Stimulated activated naive B cell treated with anti-CD40 and anti-IgM and Interleukin-4, amounts not matched to agents 10 μg/mL and 1 μg/mL and 100 μg/mL, for 72 hours (primary cell): Measurements from ENCODE around the gene ZNF385B.

Experiments
- ATAC-seq, 2 donors: fragments of 150-1000 bp; cut with Tn5 transposase; replicated peaks; 2 replicates each; pipeline ENCODE4 v1.10.0; 2021; ENCODE audit warnings: moderate library complexity in 1 of 2
- DNase-seq: peaks from one replicate; pipeline ENCODE4 v3.0.0; 2021
- H3K27ac Mint-ChIP-seq: one replicate; pipeline ENCODE4 v1.8.0; 2022; ENCODE audit warnings: mild to moderate bottlenecking, mixed read lengths
- H3K27me3 Mint-ChIP-seq, 2 donors: one replicate each; pipeline ENCODE4 v1.8.0; 2022; ENCODE audit warnings: mixed read lengths in 2 of 2
- H3K36me3 Mint-ChIP-seq, 2 donors: one replicate each; pipeline ENCODE4 v1.8.0; 2022; ENCODE audit warnings: mixed read lengths in 2 of 2, mild to moderate bottlenecking in 1 of 2
- H3K4me1 Mint-ChIP-seq, 2 donors: one replicate each; pipeline ENCODE4 v1.8.0; 2022; ENCODE audit warnings: mixed read lengths in 2 of 2, mild to moderate bottlenecking in 1 of 2
- H3K4me3 Mint-ChIP-seq, 2 donors: one replicate each; pipeline ENCODE4 v1.8.0; 2022; ENCODE audit warnings: mild to moderate bottlenecking in 2 of 2, mixed read lengths in 2 of 2, moderate library complexity in 1 of 2
- H3K9me3 Mint-ChIP-seq, 2 donors: one replicate each; pipeline ENCODE4 v1.8.0; 2022; ENCODE audit warnings: mixed read lengths in 2 of 2, mild to moderate bottlenecking in 1 of 2

Gene ZNF385B

DNA sequence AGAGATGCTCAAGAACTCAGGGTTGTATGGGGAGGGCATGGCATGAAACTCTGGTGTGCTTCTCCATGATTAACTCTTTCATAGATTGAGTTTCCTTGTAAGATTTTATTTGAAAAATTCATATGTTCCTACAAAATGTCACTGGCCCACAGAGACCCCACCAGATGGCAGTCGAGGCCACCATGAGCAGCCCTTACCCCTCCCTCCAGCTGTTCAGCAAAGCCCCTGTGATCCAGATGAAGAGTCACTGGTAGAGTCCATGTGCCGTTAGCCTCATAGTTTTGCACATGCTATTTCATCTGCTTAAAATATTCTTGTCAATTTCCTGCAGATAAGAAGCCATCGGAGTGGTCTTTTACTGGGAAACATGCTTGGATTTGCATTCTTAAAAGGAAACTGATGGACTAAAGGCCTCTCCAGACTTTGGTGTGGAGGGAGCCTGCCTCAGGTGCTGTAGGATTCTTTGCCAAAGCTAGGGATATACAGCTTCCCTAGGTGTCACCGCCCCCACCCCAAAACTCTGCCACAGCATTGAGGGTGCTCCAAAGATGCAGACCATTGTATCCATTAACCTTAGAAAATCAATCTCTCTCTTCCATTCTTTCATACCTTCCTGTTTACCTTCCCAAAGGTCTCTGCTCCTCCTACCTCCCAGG, 18.8 kb downstream of the ZNF385B start:
- Mint-ChIP-seq H3K4me3 (no peak overlapping the region), H3K36me3 (no peaks in the 10 kb centered on the region), H3K27me3 (peaks cover 4 to 19% of the 10 kb centered on the region in 2 donors), H3K4me1 (no peaks in the 10 kb centered on the region), H3K27ac (no peak overlapping the region), H3K9me3 (no peaks in the 10 kb centered on the region)
- DNase-seq (no peak), ATAC-seq (no peak)

DNA sequence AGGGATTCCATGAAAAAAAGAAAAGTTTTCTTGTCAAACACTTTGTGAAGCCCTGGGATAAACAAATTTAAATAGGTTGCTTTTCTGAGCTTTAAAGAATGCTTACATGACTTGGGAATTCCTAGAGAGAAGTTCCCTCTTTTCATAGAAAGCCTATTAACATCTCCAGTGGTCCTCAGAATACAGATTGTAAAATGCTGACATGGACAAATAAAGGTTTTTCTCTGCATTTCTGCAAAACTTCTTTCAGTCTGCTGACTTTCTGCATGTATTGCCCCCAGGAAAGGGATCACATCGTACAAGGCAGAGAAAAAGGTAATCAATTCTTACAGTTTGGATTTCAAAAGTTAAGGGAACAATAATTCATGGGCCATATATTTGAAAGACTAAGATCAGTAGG, 20.6 kb downstream of the ZNF385B start:
- no peak overlapping the region for H3K4me3 Mint-ChIP-seq
- DNase-seq (no peak), ATAC-seq (no peak)
- no peaks in the 10 kb centered on the region for H3K9me3 Mint-ChIP-seq
- H3K36me3 Mint-ChIP-seq: no peaks in the 10 kb centered on the region
- no peaks in the 10 kb centered on the region for H3K4me1 Mint-ChIP-seq
- peaks cover 4 to 19% of the 10 kb centered on the region in 2 donors for H3K27me3 Mint-ChIP-seq
- no peak overlapping the region for H3K27ac Mint-ChIP-seq

DNA sequence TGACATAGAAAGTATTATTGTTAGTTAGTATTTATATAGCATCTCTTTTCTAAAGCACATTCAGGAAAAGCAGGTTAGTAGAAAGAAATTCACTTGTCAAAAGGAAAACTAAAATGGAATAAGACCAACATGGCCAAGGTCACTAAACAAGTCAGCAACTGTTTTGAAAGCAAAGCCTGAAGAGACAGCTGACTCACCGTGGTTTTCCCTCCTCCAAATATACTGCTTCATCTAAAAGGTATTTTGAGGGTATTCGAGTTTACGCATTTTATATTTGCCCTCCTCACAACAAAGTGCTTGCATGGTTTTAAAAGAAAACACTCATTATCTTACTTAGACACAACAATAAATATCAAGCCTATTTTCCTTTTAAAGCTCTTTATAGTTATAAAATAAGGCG, 24.0 kb downstream of the ZNF385B start:
- Mint-ChIP-seq H3K27ac (no peak overlapping the region), H3K4me3 (no peak overlapping the region), H3K27me3 (peaks cover 0 to 4% of the 10 kb centered on the region in 2 donors), H3K36me3 (no peaks in the 10 kb centered on the region), H3K9me3 (no peaks in the 10 kb centered on the region), H3K4me1 (no peaks in the 10 kb centered on the region)
- ATAC-seq (no peak), DNase-seq (no peak)

DNA sequence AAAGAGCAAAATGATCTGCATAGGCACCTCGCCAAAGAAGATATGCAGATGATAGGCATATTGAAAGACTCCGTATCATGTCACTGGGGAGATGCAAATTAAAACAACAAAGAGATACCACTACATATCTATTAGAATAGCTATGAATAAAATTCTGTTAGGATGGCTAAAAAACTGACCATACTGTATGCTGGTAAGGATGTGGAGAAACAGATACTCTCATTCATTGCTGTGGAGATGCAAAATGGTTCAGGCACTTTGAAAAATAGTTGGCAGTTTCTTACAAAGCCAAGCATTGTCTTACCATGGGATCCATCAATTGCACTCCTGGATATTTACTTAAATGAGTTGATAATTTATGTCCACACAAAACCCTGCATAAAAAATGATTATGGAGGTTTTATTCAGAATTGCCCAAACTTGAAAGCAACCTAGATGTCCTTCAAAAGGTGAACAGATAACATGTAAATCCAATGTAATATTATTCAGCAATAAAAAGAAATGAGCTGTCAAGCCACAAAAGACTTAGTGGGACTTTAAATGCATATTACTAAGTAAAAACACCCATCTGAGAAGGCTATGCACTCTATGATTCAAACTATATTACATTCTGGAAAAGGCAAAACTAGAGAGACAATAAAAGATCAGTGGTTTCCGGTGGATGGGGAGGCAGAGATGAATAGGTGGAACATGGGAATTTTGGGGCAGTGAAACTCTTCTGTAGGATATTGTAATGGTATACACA, 31.2 kb downstream of the ZNF385B start:
- H3K27me3 Mint-ChIP-seq: peaks cover 3 to 9% of the 10 kb centered on the region in 2 donors
- H3K4me3 Mint-ChIP-seq: no peak overlapping the region
- H3K27ac Mint-ChIP-seq: no peak overlapping the region
- H3K9me3 Mint-ChIP-seq: no peaks in the 10 kb centered on the region
- H3K4me1 Mint-ChIP-seq: no peaks in the 10 kb centered on the region
- no peaks in the 10 kb centered on the region for H3K36me3 Mint-ChIP-seq
- ATAC-seq (no peak), DNase-seq (no peak)

DNA sequence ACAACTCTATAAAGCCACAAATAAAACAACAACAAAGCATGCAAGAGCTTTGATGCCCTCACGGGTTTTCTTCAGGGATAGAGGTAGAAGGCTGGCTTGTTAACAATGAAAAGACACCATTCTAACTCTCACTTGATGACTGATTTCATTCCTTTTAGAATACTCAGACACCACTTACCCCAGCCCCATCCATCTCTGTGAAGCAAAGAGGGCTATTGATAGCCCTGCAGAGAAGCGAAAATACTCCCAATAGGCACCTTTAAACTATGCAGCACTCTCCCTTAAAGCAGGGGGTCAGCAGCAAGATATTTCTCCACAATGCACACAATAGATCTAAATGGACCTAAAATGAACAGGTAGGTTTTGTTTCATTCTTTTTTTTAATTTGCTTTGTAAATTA, 35.1 kb downstream of the ZNF385B start:
- ATAC-seq (no peak), DNase-seq (no peak)
- Mint-ChIP-seq H3K27me3 (peaks cover 8 to 15% of the 10 kb centered on the region in 2 donors), H3K27ac (no peak overlapping the region), H3K36me3 (no peaks in the 10 kb centered on the region), H3K4me1 (no peaks in the 10 kb centered on the region), H3K4me3 (no peak overlapping the region), H3K9me3 (no peaks in the 10 kb centered on the region)

DNA sequence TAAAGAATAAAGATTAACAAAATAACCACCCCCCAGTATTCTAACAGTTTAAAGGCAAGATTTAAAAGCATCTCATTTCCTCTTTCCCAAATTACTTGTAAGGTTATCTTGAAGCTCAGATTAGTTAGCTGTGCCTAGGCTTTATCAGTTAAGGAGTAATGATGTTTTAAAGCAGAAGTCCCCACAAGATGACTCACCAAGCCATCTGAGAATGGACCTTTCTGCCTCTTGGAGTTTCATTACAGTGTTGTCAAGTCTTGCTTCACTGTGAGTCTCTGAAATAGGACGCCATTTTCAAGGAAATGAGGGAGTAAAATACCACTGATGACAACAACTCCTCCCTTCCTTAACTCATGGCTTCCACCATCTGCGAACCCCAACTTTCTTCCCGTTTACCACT, 35.9 kb downstream of the ZNF385B start:
- H3K36me3 Mint-ChIP-seq: no peaks in the 10 kb centered on the region
- ATAC-seq (no peak), DNase-seq (no peak)
- H3K4me1 Mint-ChIP-seq: no peaks in the 10 kb centered on the region
- H3K27me3 Mint-ChIP-seq: peaks cover 8 to 15% of the 10 kb centered on the region in 2 donors
- no peaks in the 10 kb centered on the region for H3K9me3 Mint-ChIP-seq
- H3K27ac Mint-ChIP-seq: no peak overlapping the region
- no peak overlapping the region for H3K4me3 Mint-ChIP-seq

DNA sequence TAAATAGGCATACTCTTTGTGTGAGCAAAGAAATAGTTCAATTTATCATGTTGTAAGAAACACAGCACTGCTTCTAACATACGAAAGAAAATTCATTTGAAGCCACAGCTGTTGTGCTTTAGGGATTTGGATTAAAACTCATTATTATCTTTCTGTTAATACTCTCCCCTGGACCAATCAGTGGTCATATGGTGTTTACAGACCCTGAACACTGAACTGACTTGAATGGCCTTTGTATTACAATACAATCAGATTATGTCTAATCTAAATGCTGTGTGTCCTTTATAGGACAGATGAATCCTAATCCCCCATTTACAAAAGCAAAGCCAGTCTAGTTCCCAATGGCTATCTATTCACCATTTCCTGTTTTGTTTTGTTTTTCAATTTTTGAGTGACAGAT, 36.5 kb downstream of the ZNF385B start:
- no peaks in the 10 kb centered on the region for H3K36me3 Mint-ChIP-seq
- no peak for ATAC-seq
- DNase-seq: no peak

DNA sequence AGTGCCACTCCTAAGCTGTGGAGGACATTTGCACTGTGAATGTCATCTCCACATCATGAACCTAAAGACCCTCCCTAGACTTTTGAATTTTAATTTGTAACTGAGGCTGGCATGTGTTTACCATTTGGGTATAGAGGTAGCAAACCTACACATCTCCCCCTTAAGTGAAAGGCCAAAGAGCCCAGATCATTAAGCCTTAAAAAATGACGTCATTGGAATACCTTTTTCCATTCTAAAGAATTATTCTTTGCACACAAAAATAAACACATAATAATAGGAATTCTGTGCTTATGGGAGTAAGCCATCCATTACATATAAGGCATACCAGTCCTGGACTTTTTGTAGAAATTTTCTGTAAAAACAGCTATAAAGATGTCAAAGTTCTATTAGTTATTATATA, 38.9 kb downstream of the ZNF385B start:
- DNase-seq (no peak), ATAC-seq (no peak)
- peaks cover 6 to 15% of the 10 kb centered on the region in 2 donors for H3K27me3 Mint-ChIP-seq
- no peak overlapping the region for H3K27ac Mint-ChIP-seq
- H3K36me3 Mint-ChIP-seq: no peaks in the 10 kb centered on the region
- H3K4me1 Mint-ChIP-seq: no peaks in the 10 kb centered on the region
- no peak overlapping the region for H3K4me3 Mint-ChIP-seq
- no peaks in the 10 kb centered on the region for H3K9me3 Mint-ChIP-seq

More for the DNA sequence above, 36.5 kb downstream of the ZNF385B start:
- Mint-ChIP-seq H3K27ac (no peak overlapping the region), H3K9me3 (no peaks in the 10 kb centered on the region), H3K4me3 (no peak overlapping the region), H3K4me1 (no peaks in the 10 kb centered on the region), H3K27me3 (peaks cover 8 to 15% of the 10 kb centered on the region in 2 donors)

DNA sequence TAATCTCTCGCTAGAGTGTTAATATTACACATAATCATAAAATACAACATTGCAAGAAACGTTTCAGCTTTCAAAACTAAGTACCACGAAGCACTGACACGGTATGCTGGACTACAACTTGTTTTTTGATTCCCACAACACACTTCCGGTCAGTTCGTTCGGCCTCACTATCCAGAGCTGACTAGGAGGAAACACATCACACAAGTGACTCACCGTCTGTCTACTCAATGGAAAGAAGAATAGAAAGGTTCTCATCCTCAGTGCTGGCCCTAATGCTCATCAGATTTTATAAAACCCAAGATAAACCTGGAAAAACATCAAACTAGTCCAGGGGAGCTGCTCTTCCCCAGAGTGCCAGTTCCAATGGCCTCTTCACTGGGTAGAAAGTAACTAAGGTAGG, 42.9 kb downstream of the ZNF385B start:
- no peak for DNase-seq
- H3K9me3 Mint-ChIP-seq: no peaks in the 10 kb centered on the region
- no peaks in the 10 kb centered on the region for H3K36me3 Mint-ChIP-seq
- no peak for ATAC-seq
- H3K4me1 Mint-ChIP-seq: no peaks in the 10 kb centered on the region
- H3K27me3 Mint-ChIP-seq: peaks cover under 1 to 2% of the 10 kb centered on the region in 2 donors
- no peak overlapping the region for H3K27ac Mint-ChIP-seq
- H3K4me3 Mint-ChIP-seq: no peak overlapping the region

DNA sequence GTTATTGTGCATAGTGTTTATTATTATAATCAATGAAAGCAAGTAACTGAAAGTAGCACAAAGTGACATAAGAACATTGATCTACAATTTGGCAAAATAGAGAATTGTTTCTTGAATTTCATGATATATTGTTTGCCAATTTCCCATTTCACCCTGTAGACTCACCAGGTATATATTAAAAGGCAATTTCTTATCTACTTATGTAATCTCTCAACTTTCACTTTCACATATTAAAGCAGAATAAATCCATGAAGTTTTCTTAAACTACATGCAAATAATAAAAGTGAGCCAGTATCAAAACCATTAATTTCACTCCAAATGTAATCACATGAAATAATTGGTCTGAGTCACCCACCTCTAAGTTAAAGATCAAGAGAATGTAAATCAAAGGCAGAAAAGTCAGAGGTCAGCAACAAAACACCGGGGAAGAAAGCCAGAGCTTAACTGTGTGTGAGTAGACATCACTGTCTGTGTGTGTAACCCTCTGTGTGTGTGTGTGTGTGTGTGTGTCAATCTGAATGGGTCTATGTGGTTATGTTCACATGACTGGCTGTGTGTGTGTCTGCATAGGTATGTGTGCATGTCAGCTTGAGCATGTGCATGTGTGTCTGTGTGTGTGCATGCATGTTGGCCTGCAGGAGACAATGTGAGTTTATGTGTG, 44.1 kb downstream of the ZNF385B start:
- no peak overlapping the region for H3K27ac Mint-ChIP-seq

DNA sequence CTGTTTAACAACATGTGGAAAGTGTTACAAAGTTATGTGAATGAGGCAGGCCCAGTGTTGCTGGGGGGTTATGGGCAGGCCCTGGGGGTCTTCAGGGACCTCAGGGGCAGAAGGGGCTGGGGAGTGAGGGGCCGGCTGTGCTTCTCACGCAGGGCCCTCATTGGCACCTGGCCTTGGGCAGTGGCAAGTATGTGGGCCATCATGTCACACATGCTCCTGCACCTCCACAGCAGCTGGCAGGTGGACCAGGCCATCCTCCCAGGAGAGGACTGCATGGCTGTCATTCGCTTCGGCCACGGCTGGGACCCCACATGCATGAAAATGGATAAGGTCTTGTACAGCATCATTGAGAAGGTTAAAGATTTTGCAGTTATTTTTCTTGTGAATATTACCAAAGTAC, 47.4 kb downstream of the ZNF385B start:
- peaks cover 5 to 6% of the 10 kb centered on the region in 2 donors for H3K9me3 Mint-ChIP-seq
- no peaks in the 10 kb centered on the region for H3K36me3 Mint-ChIP-seq
- no peaks in the 10 kb centered on the region for H3K27me3 Mint-ChIP-seq
- DNase-seq (no peak), ATAC-seq (no peak)
- H3K4me3 Mint-ChIP-seq: no peak overlapping the region
- H3K27ac Mint-ChIP-seq: no peak overlapping the region
- H3K4me1 Mint-ChIP-seq: no peaks in the 10 kb centered on the region

More for the DNA sequence above, 44.1 kb downstream of the ZNF385B start:
- H3K4me1 Mint-ChIP-seq: no peaks in the 10 kb centered on the region
- no peaks in the 10 kb centered on the region for H3K27me3 Mint-ChIP-seq
- no peak overlapping the region for H3K4me3 Mint-ChIP-seq
- DNase-seq (no peak), ATAC-seq (no peak)
- H3K36me3 Mint-ChIP-seq: no peaks in the 10 kb centered on the region
- H3K9me3 Mint-ChIP-seq: peaks cover 0 to under 1% of the 10 kb centered on the region in 2 donors

DNA sequence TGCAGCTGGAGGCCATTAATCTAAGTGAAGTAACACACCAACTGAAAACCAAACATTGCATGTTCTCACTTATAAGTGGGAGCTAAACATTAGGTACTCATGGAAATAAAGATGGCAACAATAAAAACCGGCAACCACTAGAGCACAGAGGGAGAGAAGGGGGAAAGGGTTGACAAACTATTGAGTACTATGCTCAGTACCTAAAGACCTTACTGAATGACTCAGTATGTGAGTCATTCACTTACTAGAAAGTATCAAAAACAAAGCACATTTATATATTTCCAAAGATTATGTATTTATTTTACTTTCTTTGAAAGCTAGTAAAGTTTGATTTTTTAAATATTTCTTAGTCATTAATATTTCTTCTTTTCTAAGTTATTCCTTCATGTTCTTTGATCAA, 48.9 kb downstream of the ZNF385B start:
- Mint-ChIP-seq H3K27ac (no peak overlapping the region), H3K9me3 (peaks cover 5 to 7% of the 10 kb centered on the region in 2 donors), H3K36me3 (no peaks in the 10 kb centered on the region), H3K27me3 (no peaks in the 10 kb centered on the region), H3K4me3 (no peak overlapping the region), H3K4me1 (no peaks in the 10 kb centered on the region)
- ATAC-seq: no peak
- no peak for DNase-seq

DNA sequence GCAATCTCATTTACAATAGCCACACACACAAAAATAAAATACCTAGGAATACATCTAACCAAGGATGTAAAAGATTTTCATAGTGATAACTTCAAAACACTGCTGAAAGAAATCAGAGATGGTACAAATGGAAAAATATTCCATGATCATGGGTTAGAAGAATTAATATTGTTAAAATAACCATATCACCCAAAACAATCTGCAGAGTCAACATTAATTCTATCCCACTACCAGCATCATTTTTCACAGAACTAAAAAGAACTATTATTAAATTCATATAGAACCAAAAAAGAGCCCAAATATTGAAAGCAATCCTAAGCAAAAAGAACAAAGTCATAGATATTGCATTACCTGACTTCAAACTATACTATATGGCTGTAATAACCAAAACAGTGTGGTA, 50.4 kb downstream of the ZNF385B start:
- ATAC-seq (no peak), DNase-seq (no peak)
- Mint-ChIP-seq H3K27me3 (no peaks in the 10 kb centered on the region), H3K4me1 (no peaks in the 10 kb centered on the region), H3K27ac (no peak overlapping the region), H3K36me3 (no peaks in the 10 kb centered on the region), H3K9me3 (peaks cover 5 to 7% of the 10 kb centered on the region in 2 donors), H3K4me3 (no peak overlapping the region)

DNA sequence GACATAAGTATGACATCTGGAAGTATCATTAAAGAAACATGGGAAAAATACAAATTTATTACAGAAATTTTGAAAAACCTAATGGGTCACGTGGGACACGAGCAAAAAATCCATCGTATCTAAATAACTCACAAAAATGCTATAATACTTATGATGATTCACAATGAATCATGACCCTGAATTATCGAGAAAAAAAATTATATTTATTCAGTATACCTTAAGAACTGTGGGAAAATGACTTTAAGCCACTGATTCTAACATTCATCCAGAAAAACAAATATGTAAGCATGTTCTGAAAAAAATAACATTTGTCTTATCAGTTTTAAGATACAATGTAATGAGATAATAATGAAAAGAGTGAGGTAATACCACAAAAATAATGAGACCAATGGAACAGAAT, 51.8 kb downstream of the ZNF385B start:
- Mint-ChIP-seq H3K27me3 (no peaks in the 10 kb centered on the region), H3K4me1 (no peaks in the 10 kb centered on the region), H3K27ac (no peak overlapping the region), H3K9me3 (peaks cover 5 to 7% of the 10 kb centered on the region in 2 donors), H3K36me3 (no peaks in the 10 kb centered on the region), H3K4me3 (no peak overlapping the region)
- no peak for ATAC-seq
- DNase-seq: no peak

DNA sequence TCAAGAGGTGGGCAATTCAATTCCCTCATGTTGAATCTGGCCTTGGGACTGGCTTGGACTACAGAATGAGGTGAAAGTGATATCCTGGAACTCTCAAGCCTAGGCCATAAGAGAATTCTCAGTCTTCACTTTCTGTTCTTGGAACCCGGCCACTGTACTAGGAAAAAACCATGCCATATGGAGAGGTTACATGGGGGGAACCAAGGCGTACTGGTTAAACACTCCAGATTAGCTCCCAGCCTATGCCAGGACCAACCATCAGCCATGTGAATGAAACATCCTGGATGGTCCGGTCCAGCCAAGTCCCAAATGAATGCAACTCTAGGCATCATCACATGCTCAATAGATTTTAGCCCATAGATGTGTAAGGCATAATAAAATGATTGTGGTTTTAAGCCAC, 56.4 kb downstream of the ZNF385B start:
- H3K36me3 Mint-ChIP-seq: no peaks in the 10 kb centered on the region
- ATAC-seq: no peak
- no peak overlapping the region for H3K4me3 Mint-ChIP-seq
- H3K9me3 Mint-ChIP-seq: peaks cover 0 to 1% of the 10 kb centered on the region in 2 donors
- peaks cover 0 to 4% of the 10 kb centered on the region in 2 donors for H3K27me3 Mint-ChIP-seq
- H3K4me1 Mint-ChIP-seq: no peaks in the 10 kb centered on the region
- no peak overlapping the region for H3K27ac Mint-ChIP-seq
- DNase-seq: no peak
